GM12865 (cell line): ENCODE measurements around the gene KDM4E.
"Not testable (repeated sequence)": the region's sequence is repeated elsewhere in the genome, so short reads cannot be mapped to it uniquely, and the experiment has no call there.

Experiments used
- DNase-seq: peaks from one replicate; pipeline ENCODE4 v3.0.0; 2010; ENCODE audit warnings: low read depth
- H3K4me3 ChIP-seq: 2 replicates; pipeline ENCODE4 v1.5.1; 2011; ENCODE audit warnings: mild to moderate bottlenecking, low read depth, low read length, control low read depth
- CTCF ChIP-seq: IDR thresholded peaks from 2 replicates; pipeline ENCODE4 v1.5.1; 2011; ENCODE audit warnings: low read length, control low read depth, low read depth, inconsistent platforms; ENCODE audit not compliant: insufficient read depth; ENCODE audit errors: missing control alignments

The KDM4E gene

DNA sequence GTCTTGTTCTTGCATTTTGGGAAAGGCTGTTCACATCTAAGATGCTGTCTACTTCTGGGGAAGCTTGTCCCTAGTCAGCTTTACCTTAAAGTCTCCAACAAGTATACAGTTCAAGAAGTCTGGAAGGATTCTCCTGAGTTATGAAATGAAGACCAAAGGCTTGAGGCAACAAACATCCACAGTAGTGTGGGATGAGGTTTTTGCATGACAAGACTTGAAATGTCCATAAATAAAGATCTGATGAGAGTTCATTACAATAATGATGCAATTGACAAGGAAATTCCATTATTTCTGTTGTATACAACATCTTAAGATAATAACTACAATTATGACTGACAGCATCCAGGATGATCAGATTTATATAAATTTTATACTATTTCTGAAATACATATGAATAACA lies 21.3 kb upstream of the KDM4E start:
- TF ChIP-seq CTCF = no peak
- no peak overlapping the region for H3K4me3 ChIP-seq
- DNase-seq = no peak

GRCh38 chr11:95005642-95006041 lies 19.4 kb upstream of the KDM4E start:
- no peak for DNase-seq
- TF ChIP-seq CTCF = no peak
- H3K4me3 ChIP-seq = no peak overlapping the region

GRCh38 chr11:95011376-95011775 lies 13.7 kb upstream of the KDM4E start:
- no peak overlapping the region for H3K4me3 ChIP-seq
- no peak for TF ChIP-seq CTCF
- no peak for DNase-seq

DNA sequence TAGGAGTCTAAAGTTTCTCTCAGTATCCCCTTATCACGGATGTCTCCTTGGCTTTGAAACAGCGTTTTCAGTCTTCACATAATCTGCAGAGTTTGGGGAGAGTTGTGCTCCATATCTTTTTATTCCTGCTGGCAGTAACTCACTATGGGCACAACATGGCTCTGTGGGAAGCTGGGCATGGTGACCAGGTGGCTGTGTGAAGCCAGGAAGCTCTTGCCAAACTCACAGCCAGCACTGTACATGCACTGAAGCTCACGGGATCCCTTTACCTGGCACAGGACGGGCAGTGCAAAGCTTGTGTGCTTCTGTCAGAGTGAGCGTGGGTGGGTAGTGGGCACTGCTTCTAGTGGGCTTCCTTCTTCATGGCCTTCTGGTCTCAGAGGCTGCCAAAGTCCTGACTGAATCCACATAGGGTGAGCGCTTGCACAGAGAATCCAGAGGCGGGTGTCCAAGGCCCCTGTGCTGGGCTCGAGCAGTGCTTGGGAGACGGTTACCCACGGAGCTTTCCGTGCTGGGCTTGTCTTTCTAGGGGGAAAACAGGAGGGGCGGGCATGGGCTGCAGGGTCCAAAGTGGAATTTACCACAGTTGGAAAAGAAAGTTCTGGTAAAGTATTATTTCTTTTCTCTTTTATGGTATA lies 10.8 kb upstream of the KDM4E start:
- H3K4me3 ChIP-seq = no peak overlapping the region
- no peak for TF ChIP-seq CTCF
- no peak for DNase-seq

GRCh38 chr11:95016139-95016538 lies 8.9 kb upstream of the KDM4E start:
- no peak for DNase-seq
- TF ChIP-seq CTCF = no peak
- H3K4me3 ChIP-seq = no peak overlapping the region

DNA sequence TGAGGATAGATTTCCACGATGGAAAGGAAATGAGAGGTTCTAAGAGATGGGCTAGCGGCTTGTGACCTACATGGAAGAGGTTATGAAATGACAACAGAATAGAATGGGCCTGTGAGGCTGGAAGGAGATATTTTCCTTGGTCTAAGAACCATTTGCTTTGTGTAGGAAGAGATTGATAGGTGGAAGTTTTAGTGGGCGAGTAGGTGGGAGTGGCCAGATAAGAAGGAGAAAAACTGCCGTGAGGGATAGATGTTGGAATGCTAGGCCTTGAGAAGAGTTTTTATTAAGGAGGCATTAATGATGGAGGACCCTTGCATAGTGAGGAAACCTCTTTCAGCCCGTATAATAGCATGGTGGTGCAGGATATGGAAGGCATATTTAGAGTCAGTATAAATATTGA lies 3.6 kb upstream of the KDM4E start:
- H3K4me3 ChIP-seq, DNase-seq: not testable (repeated sequence)

DNA sequence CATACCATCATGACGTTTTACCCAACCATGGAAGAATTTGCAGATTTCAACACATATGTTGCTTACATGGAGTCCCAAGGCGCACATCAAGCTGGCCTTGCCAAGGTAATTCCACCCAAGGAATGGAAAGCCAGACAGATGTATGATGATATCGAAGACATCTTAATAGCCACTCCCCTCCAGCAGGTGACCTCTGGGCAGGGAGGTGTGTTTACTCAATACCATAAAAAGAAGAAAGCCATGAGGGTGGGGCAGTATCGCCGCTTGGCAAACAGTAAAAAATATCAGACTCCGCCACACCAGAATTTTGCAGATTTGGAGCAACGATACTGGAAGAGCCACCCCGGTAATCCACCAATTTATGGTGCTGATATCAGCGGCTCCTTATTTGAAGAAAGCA lies 536 bp downstream of the KDM4E start:
- not testable (repeated sequence) for H3K4me3 ChIP-seq

DNA sequence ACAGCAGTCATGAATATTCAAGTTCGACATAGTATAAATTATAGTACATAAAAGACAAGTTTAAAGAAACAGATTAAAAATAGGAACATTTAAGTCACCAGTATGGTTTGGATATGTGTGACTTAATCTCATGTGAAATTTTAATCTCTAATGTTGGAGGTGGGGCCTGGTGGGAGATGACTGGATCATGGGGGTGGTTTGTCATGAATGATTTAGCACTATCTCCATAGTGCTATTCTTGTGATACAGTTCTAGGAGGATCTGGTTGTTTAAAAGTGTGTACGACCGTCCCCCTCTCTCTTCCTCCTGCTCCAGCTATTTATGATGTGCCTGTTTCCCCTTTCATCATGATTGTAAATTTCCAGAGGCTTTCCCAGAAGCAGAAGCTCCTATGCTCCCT lies 3.3 kb downstream of the KDM4E start:
- DNase-seq = no peak
- no peak for TF ChIP-seq CTCF
- H3K4me3 ChIP-seq = no peak overlapping the region

More for the DNA sequence above, 536 bp downstream of the KDM4E start:
- DNase-seq = not testable (repeated sequence)
